VCaP (cell line): ENCODE data around the gene RAB4A.
A peak's percentile ranks its signal among the peaks of the same experiment; 100 is the strongest.

ENCODE experiments used
- H3K27ac ChIP-seq: fragments of 450-650 bp; 2 replicates; pipeline ENCODE4 v1.5.1; 2017
- CTCF ChIP-seq: fragments of 450-650 bp; conservative IDR thresholded peaks from 2 replicates; pipeline ENCODE4 v1.5.1; 2017; ENCODE audit warnings: mild to moderate bottlenecking, moderate library complexity

The RAB4A gene

GRCh38 chr1:229334269-229334668 is 63.4 kb downstream of the RAB4A start:
- no peak overlapping the region for H3K27ac ChIP-seq
- TF ChIP-seq CTCF, result no peak

- TF ChIP-seq CTCF, result no peak
- no peak overlapping the region for H3K27ac ChIP-seq
These were observed 63.8 kb downstream of the RAB4A start for GRCh38 chr1:229334716-229335115.

- TF ChIP-seq CTCF, result no peak
- H3K27ac ChIP-seq, result peak overlapping the region; percentile 25
These were observed 65.4 kb downstream of the RAB4A start for GRCh38 chr1:229336345-229336744.

GRCh38 chr1:229339086-229339485 is 68.2 kb downstream of the RAB4A start:
- no peak for TF ChIP-seq CTCF
- H3K27ac ChIP-seq, result peak overlapping the region; percentile 87

- peak overlapping the region; percentile 87 for H3K27ac ChIP-seq
- TF ChIP-seq CTCF, result no peak
These were observed 68.6 kb downstream of the RAB4A start for GRCh38 chr1:229339520-229339919.

- H3K27ac ChIP-seq, result peak overlapping the region; percentile 87
- no peak for TF ChIP-seq CTCF
These were observed 69.6 kb downstream of the RAB4A start for GRCh38 chr1:229340496-229340895.

GRCh38 chr1:229341774-229342655 is 71.1 kb downstream of the RAB4A start:
- peak overlapping the region; percentile 87 for H3K27ac ChIP-seq
- no peak for TF ChIP-seq CTCF
